Activated CD8-positive, alpha-beta memory T cell treated with anti-CD3 and anti-CD28 coated beads, Interleukin-2, amount 50 U/mL, for 48 hours (primary cell): ENCODE results near the gene SLC46A1.

ENCODE experiments used
- DNase-seq: peaks from one replicate; pipeline ENCODE4 v3.0.0-alpha.2; 2020

SLC46A1 gene

DNA sequence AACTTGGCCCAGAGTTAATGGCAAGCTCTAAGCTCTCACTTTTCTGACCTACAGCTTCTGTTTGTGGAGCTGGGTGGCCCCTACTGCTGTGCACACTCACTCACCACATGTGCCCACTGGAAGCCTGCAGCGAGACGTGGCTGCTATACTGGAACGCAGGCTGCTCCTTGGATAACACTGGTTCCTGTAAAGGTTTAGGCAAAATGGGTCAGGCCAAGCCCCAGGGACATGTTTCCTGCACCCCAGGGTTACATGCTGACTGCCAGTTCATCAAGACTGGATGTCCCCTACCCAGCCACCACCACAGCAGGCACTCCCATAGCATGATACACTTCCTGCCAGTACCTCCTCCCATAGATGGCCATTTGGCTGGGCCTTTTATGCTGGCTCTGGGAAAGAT lies 57.0 kb downstream of the SLC46A1 start:
- no peak for DNase-seq

GRCh38 chr17:28347261-28347891 lies 58.6 kb downstream of the SLC46A1 start:
- DNase-seq = no peak

DNA sequence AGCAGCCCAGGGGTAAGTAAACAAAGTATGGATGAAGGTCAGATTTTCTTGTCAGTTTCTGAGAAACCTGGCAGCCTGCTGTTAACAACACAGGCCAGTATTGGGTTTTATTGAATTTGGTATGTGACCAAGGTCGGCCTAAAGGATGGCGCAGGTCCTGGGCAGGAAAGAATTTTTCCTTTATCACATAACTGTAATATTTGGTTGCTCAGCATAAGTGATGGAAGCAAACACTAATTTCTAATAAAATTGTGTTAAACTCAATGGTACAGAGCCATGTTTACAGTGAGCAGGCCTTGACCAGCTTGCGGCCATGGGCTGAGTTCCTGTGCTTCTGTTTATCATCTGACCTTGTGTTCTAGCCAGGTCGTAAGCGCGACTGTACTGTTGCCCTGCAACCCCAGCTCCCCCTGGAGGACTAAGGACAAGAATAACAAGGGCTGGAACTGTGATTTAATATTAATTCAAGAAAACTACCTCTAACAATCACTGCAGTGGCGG lies 59.2 kb downstream of the SLC46A1 start:
- DNase-seq = no peak

GRCh38 chr17:28346199-28346580 lies 59.8 kb downstream of the SLC46A1 start:
- DNase-seq = no peak

DNA sequence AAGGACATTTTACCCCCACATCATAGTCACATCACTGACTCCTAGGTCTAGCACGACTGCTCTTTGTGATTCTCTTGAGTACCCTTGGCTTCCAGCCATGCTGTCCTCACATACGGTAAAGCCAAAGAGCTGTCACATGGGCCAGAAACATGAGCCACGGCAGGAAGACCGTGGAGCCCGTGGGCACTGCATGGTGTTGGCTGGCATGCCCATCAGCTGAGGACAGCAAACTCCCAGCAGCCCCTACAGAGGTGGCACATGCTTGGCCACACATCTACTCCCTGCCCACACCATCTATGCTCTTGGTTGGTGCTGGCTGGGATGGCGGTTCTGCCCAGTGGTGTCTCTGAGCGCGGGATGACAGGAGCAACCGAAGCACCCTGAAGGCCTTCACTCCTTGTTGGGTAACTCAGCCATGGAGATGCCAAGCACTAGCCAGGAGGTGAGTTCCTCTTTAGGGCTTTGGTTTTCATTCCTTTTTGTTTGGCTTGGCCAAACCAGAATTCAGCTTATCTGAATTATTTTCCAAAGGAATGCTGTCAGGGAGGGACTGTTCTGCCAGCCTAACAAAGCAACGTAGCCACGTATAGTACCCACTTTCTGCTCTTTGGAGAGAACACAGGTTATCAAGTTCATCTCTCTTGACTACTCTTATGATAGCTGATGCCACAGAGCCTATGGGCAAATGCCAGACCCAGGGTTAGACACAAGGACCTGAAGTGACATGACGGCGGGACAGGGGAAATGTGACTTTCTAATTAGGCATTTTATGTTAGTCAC lies 60.4 kb downstream of the SLC46A1 start:
- no peak for DNase-seq
